ENCODE results near the gene SMYD5. TPM values are rescaled to one million over a fixed set of nuclear protein-coding genes. Genes with fewer than 3 reads are reported as not detected.

Gene SMYD5
- total RNA-seq, 4 donors from 2014 or later: 5.1 to 46.2 (median 15.6) TPM

DNA sequence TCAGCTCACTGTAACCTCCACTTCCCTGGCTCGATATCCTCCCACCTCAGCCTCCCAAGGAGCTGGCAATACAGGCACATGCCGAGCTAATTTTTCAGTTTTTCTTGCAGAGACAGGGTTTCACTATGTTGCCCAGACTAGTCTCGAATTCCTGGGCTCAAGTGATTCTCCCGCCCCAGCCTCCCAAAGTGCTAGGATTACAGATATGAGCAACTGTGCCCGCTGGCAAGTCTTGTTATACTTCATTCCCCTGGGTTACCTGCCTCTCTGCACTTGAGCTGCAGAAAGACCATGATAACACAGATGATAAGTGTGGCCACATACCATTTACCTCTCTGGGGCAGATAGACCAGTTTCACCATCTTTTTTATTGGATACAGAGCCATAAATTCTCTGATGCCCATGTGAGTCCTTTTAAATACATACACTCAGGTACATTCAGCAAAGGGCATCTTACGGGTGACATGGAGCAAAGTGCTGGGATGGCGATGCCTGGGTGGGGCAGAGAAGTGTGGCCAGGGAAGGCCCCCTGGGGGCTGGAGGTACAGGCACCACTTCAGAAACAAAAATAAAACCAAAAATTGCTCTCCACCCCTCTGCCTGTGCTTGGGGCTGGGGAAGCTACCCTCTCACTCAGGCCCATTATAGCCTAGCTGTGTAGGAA lies 40.4 kb downstream of the SMYD5 start:
- H3K27me3 ChIP-seq: no peaks in the 10 kb centered on the region
- no peak overlapping the region for H3K27ac ChIP-seq
- no peaks in the 10 kb centered on the region for H3K9me3 ChIP-seq
- no peaks in the 10 kb centered on the region for H3K4me1 ChIP-seq
- no peak overlapping the region for H3K4me3 ChIP-seq
- TF ChIP-seq, protein P1, sequence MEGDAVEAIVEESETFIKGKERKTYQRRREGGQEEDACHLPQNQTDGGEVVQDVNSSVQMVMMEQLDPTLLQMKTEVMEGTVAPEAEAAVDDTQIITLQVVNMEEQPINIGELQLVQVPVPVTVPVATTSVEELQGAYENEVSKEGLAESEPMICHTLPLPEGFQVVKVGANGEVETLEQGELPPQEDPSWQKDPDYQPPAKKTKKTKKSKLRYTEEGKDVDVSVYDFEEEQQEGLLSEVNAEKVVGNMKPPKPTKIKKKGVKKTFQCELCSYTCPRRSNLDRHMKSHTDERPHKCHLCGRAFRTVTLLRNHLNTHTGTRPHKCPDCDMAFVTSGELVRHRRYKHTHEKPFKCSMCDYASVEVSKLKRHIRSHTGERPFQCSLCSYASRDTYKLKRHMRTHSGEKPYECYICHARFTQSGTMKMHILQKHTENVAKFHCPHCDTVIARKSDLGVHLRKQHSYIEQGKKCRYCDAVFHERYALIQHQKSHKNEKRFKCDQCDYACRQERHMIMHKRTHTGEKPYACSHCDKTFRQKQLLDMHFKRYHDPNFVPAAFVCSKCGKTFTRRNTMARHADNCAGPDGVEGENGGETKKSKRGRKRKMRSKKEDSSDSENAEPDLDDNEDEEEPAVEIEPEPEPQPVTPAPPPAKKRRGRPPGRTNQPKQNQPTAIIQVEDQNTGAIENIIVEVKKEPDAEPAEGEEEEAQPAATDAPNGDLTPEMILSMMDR (IDR thresholded peaks at IDR 0.05): no peak
- no peak for TF ChIP-seq POLR2A (IDR thresholded peaks at IDR 0.05)
- DNase-seq: no peak
- peaks cover 0 to 53% (median 0%) of the 10 kb centered on the region in 3 donors for H3K36me3 ChIP-seq

DNA sequence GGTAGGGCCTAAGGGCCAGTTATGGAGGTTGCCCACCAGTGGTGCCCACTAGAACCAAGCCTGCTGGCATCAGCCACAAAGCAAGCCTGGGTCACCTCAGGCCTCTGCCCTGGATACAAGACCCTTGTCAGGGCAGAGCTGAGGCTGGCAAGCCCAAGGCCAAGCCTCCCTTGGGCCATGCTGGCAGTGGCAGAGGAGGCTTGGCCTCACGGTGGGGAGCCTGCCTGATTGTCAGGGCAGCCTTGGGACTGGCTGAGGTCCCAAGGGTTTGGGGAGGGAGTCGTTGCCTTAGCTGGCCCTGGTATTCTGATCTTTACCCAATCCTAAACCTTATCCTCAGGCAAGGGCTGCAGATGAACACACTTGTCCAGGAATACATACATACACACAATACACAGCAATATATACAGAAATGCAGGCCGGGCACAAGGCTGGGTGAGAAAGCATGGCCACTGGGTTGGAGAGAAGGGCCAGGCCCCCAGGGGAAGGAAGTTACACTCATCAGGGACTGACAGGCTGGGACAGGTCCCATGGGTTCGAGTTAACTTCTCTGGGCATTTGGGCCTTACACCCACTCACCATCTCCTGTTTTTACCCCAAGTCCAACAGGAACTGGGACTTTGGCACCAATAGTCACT lies 41.1 kb downstream of the SMYD5 start:
- Histone ChIP-seq H3K27me3 (no peaks in the 10 kb centered on the region), H3K9me3 (no peaks in the 10 kb centered on the region), H3K27ac (no peak overlapping the region), H3K4me1 (no peaks in the 10 kb centered on the region), H3K36me3 (peaks cover 0 to 47% (median 0%) of the 10 kb centered on the region in 3 donors), H3K4me3 (no peak overlapping the region)
- no peak for DNase-seq
- TF ChIP-seq POLR2A (IDR thresholded peaks at IDR 0.05): no peak

DNA sequence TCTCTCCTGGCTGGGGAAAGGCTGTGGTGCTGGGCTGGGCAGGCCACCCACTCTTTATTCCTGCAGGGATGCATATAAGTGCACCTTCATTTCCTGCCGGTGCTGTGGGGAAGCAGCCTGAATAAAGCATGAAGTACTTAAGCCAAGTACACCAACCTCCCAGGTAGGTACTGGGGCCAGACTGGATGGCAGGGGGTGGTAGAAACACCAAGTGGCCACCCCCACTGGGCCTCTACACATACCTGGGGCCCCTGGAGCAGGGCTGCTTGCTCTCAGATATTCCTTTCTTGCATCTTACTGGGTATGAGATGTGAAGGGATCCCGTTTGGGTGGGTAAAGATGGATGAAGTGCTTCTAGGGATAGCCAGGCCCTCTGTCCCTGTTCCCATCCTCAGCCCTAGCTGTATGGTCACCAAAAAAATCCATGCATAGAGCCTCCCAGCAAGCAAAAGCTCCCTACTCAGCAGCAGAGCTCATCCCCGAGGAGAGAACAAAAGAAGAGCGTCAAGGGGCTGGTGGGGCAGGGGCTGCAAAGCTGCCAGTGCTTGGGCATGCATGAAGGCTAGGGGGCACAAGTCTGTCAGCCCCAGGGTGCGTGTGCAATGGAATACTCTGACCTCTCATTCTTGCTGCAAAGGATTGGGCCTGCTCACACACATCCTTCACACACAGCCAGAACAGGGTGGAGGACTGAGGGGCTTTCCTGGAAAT lies 42.0 kb downstream of the SMYD5 start:
- no peaks in the 10 kb centered on the region for H3K4me1 ChIP-seq
- H3K36me3 ChIP-seq: peaks cover 0 to 38% (median 0%) of the 10 kb centered on the region in 3 donors
- no peak overlapping the region for H3K4me3 ChIP-seq
- no peaks in the 10 kb centered on the region for H3K27me3 ChIP-seq
- TF ChIP-seq, protein P1 (IDR thresholded peaks at IDR 0.05): no peak
- TF ChIP-seq POLR2A (IDR thresholded peaks at IDR 0.05): no peak
- H3K9me3 ChIP-seq: no peaks in the 10 kb centered on the region
- DNase-seq: no peak
- H3K27ac ChIP-seq: no peak overlapping the region

DNA sequence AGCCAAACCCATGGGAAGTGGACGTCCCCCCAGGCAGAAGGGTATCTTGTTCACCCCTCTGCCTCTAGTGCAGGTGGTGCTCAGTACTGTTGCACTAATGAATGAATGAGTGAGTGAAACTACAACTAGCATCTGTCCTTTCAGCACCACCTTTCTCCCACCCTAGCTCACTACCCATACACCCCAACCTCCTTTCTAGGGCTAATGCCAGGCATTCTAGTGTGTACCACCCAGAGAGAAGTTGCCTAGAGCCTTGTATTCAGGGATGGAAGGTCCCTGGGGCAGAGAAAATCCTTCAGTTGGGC lies 42.5 kb downstream of the SMYD5 start:
- no peak overlapping the region for H3K27ac ChIP-seq
- H3K9me3 ChIP-seq: no peaks in the 10 kb centered on the region
- TF ChIP-seq POLR2A (IDR thresholded peaks at IDR 0.05): no peak
- TF ChIP-seq, protein P1 (IDR thresholded peaks at IDR 0.05): no peak
- DNase-seq: no peak
- no peak overlapping the region for H3K4me3 ChIP-seq
- H3K36me3 ChIP-seq: peaks cover 0 to 33% (median 0%) of the 10 kb centered on the region in 3 donors
- no peaks in the 10 kb centered on the region for H3K27me3 ChIP-seq
- H3K4me1 ChIP-seq: no peaks in the 10 kb centered on the region

DNA sequence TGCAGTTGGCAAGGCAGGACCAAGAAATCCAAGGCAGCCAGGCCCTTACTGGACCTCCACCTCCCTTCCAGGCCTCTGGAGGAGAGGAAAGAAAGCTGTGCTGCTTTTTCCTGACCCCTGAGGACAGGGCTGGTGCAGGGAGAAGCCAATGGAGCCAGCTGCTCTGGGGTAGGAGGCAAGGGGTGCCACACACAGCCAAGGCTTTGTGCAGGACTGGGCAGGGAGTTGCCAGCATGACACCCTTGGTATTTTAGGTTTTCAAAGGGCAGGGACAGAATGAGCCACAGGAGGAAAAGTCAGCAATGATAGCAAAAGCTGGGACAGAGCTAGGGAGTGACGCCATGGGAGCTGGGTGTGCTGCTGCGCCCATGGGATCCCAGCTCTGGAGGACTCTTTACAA lies 43.0 kb downstream of the SMYD5 start:
- Histone ChIP-seq H3K27me3 (no peaks in the 10 kb centered on the region), H3K36me3 (peaks cover 0 to 28% (median 0%) of the 10 kb centered on the region in 3 donors), H3K27ac (no peak overlapping the region), H3K9me3 (no peaks in the 10 kb centered on the region), H3K4me3 (no peak overlapping the region), H3K4me1 (no peaks in the 10 kb centered on the region)
- DNase-seq: no peak
- TF ChIP-seq, protein P1 (IDR thresholded peaks at IDR 0.05): no peak
- no peak for TF ChIP-seq POLR2A (IDR thresholded peaks at IDR 0.05)

Data from Peyer's patch (tissue), 4 donors.